ENCODE measurements around the gene ADAM29.

GRCh38 chr4:174910271-174910670, 7.9 kb upstream of the ADAM29 start:
- no peak for TF ChIP-seq CTCF (IDR thresholded peaks at IDR 0.05; ENCODE audit: insufficient read depth, low read length, poor library complexity, severe bottlenecking)
- TF ChIP-seq EZH2phosphoT487 (conservative IDR thresholded peaks at IDR 0.05; ENCODE audit: low read length), result no peak
